HCT116 (cell line): ENCODE data around the gene PRKD3. TPM values are rescaled to one million over a fixed set of nuclear protein-coding genes. Genes with fewer than 3 reads are reported as not detected.

ENCODE experiments used
- ATAC-seq: fragments of 200-7000 bp; cut with Tn5 transposase; 2 replicates; pipeline ENCODE4 v1.9.1; 2020; ENCODE audit warnings: mild to moderate bottlenecking, moderate library complexity
- BruUV-seq: library from RNA; stranded (reverse); fragments of 400-500 nt; replicated peaks from 2 replicates; lab custom pipeline; 2021; lab: Mats Ljungman, UMichigan
- CTCF ChIA-PET: fragments of 300-600 bp; sonication (Branson Sonifier 250); formaldehyde crosslinking; loops from one replicate; lab custom pipeline; 2021; ENCODE audit warnings: antibody characterized with exemption; lab: Charles Lee
- POLR2A ChIA-PET: fragments of 300-600, 350-600 bp; sonication (Branson Sonifier 250); formaldehyde crosslinking; loops from one replicate; lab custom pipeline; 2021; ENCODE audit warnings: antibody characterized with exemption; lab: Charles Lee
- RAD21 ChIA-PET, 2 experiments: fragments of 300-600 bp; sonication (Branson Sonifier 250); formaldehyde crosslinking; loops; one replicate each; lab custom pipeline; 2023; ENCODE audit warnings: low total read pairs in 2 of 2; ENCODE audit not compliant: uncharacterized antibody in 2 of 2, unreplicated experiment in 2 of 2, low non-redundant PET in 1 of 2; lab: Charles Lee
- DNase-seq: peaks from one replicate; pipeline ENCODE4 v3.0.0-alpha.2; 2010; ENCODE audit warnings: low read depth, low spot score
- H2AFZ ChIP-seq: fragments of 200-600 bp; shearing (Covaris generic), sonication (generic); 2 replicates; pipeline ENCODE4 v1.6.1; 2017; ENCODE audit warnings: low read depth, mixed run types, mixed read lengths, antibody characterized with exemption, low read length; ENCODE audit not compliant: poor library complexity, severe bottlenecking
- H3K27ac ChIP-seq: 2 replicates; pipeline ENCODE4 v1.5.1; 2012; ENCODE audit warnings: low read depth, low read length
- H3K27me3 ChIP-seq: fragments of 200-600 bp; sonication (generic); 2 replicates; pipeline ENCODE4 v1.6.1; 2016; ENCODE audit warnings: mixed run types, low read length, mixed read lengths; ENCODE audit not compliant: insufficient read depth
- H3K36me3 ChIP-seq, 2 experiments: fragments of 200-500 bp in 1 of 2; fragments of 200-600 bp in 1 of 2; sonication (Bioruptor generic) in 1 of 2; sonication (generic) in 1 of 2; 2 replicates each; pipeline versions ENCODE4 v1.5.1 to v1.6.1; 2014 to 2016; ENCODE audit warnings: low read length in 2 of 2, inconsistent platforms in 1 of 2, mixed read lengths in 1 of 2, mixed run types in 1 of 2; ENCODE audit not compliant: insufficient read depth in 2 of 2, control insufficient read depth in 1 of 2
- H3K4me1 ChIP-seq, 2 experiments: fragments of 200-600 bp in 1 of 2; sonication (generic) in 1 of 2; 2 replicates each; pipeline versions ENCODE4 v1.5.1 to v1.6.1; 2012 to 2017; ENCODE audit warnings: low read length in 2 of 2, inconsistent platforms in 1 of 2, mild to moderate bottlenecking in 1 of 2, mixed read lengths in 1 of 2, mixed run types in 1 of 2, moderate library complexity in 1 of 2; ENCODE audit not compliant: insufficient read depth in 2 of 2, control insufficient read depth in 1 of 2
- H3K4me2 ChIP-seq: fragments of 200-600 bp; sonication (generic); 2 replicates; pipeline ENCODE4 v1.6.1; 2017; ENCODE audit warnings: mixed run types, low read length, mixed read lengths
- H3K4me3 ChIP-seq, 2 experiments: fragments of 200-600 bp in 1 of 2; sonication (generic) in 1 of 2; replicated peaks in 1 of 2; 2 replicates each; pipeline ENCODE4 v1.5.1; 2011 to 2016; ENCODE audit warnings: low read length in 2 of 2, control low read depth in 1 of 2, low read depth in 1 of 2, mild to moderate bottlenecking in 1 of 2, mixed read lengths in 1 of 2, mixed run types in 1 of 2
- H3K79me2 ChIP-seq: fragments of 200-600 bp; sonication (generic); 2 replicates; pipeline ENCODE4 v1.6.1; 2017; ENCODE audit warnings: mild to moderate bottlenecking, mixed run types, low read length, moderate library complexity, mixed read lengths; ENCODE audit not compliant: insufficient read depth
- H3K9ac ChIP-seq: fragments of 200-600 bp; sonication (generic); 2 replicates; pipeline ENCODE4 v1.6.1; 2016; ENCODE audit warnings: low read length, mixed read lengths
- H3K9me2 ChIP-seq: fragments of 200-600 bp; sonication (generic), shearing (Covaris generic); 2 replicates; pipeline ENCODE4 v1.6.1; 2017; ENCODE audit warnings: mixed run types, mild to moderate bottlenecking, moderate library complexity; ENCODE audit not compliant: insufficient read depth
- H3K9me3 ChIP-seq, 2 experiments: fragments of 200-500 bp in 1 of 2; fragments of 200-600 bp in 1 of 2; sonication (Bioruptor generic) in 1 of 2; sonication (generic) in 1 of 2; 2 replicates each; pipeline ENCODE4 v1.6.1; 2014 to 2017; ENCODE audit warnings: low read length in 2 of 2, mixed read lengths in 2 of 2, inconsistent platforms in 1 of 2, low read depth in 1 of 2, mild to moderate bottlenecking in 1 of 2, mixed run types in 1 of 2, moderate library complexity in 1 of 2; ENCODE audit not compliant: control insufficient read depth in 1 of 2, insufficient read depth in 1 of 2
- H4K20me1 ChIP-seq: fragments of 200-600 bp; sonication (generic), shearing (Covaris generic); 2 replicates; pipeline ENCODE4 v1.6.1; 2017; ENCODE audit warnings: mixed run types, mild to moderate bottlenecking, moderate library complexity; ENCODE audit not compliant: insufficient read depth
- ATF3 ChIP-seq: IDR thresholded peaks from 2 replicates; pipeline ENCODE4 v1.6.1; 2012
- EGR1 ChIP-seq: IDR thresholded peaks from 2 replicates; pipeline ENCODE4 v1.6.1; 2012; ENCODE audit warnings: low read depth
- EZH2phosphoT487 ChIP-seq: fragments of 200-600 bp; IDR thresholded peaks from 2 replicates; pipeline ENCODE4 v1.6.1; 2018; ENCODE audit warnings: antibody characterized with exemption, borderline replicate concordance
- FOSL1 ChIP-seq: IDR thresholded peaks from 2 replicates; pipeline ENCODE4 v1.6.1; 2012; ENCODE audit warnings: low read depth
- JUND ChIP-seq: IDR thresholded peaks from 2 replicates; pipeline ENCODE4 v1.6.1; 2012
- REST ChIP-seq: IDR thresholded peaks from 2 replicates; pipeline ENCODE4 v1.6.1; 2012; ENCODE audit warnings: low read depth
- SRF ChIP-seq: IDR thresholded peaks from 2 replicates; pipeline ENCODE4 v1.6.1; 2012; ENCODE audit warnings: low read depth
- YY1 ChIP-seq: IDR thresholded peaks from 2 replicates; pipeline ENCODE4 v1.6.1; 2011; ENCODE audit warnings: low read length, low read depth, moderate library complexity, mild to moderate bottlenecking; ENCODE audit not compliant: insufficient replicate concordance; ENCODE audit errors: extremely low read depth
- ZFX ChIP-seq: fragments of 450-650 bp; IDR thresholded peaks from 2 replicates; pipeline ENCODE4 v1.6.1; 2017
- ZNF274 ChIP-seq: fragments of 200-500 bp; sonication (Bioruptor generic); IDR thresholded peaks from 2 replicates; pipeline ENCODE4 v1.6.1; 2014; ENCODE audit warnings: mild to moderate bottlenecking, low read depth, low read length, inconsistent platforms
- intact Hi-C: fragments of 100-400 bp; cut with micrococcal nuclease; formaldehyde crosslinking; loops from 2 replicates; pipeline ENCODE4 v1.10.0; 2022
- total RNA-seq: library from RNA; stranded (reverse); gene quantifications from one replicate; pipeline ENCODE4 v1.2.1, GENCODE V29; 2021; ENCODE audit not compliant: unreplicated experiment
- TF ChIP-seq, protein P1 (sequence below): IDR thresholded peaks from 2 replicates; pipeline ENCODE4 v1.6.1; 2012
- TF ChIP-seq, protein P2 (sequence below): IDR thresholded peaks from 2 replicates; pipeline ENCODE4 v1.6.1; 2011; ENCODE audit warnings: mild to moderate bottlenecking, low read length, moderate library complexity; ENCODE audit not compliant: insufficient replicate concordance; ENCODE audit errors: extremely low read depth
- TF ChIP-seq, protein P3 (sequence below), 3 experiments: fragments of 200-600 bp in 1 of 3; sonication (generic) in 1 of 3; IDR thresholded peaks in 2 of 3; conservative IDR thresholded peaks in 1 of 3; 2 replicates each; pipeline ENCODE4 v1.5.1; 2012 to 2017; ENCODE audit warnings: low read depth in 2 of 3, low read length in 2 of 3, antibody characterized with exemption in 1 of 3, borderline replicate concordance in 1 of 3, control low read depth in 1 of 3, mild to moderate bottlenecking in 1 of 3, mixed read lengths in 1 of 3, mixed run types in 1 of 3, moderate library complexity in 1 of 3; ENCODE audit not compliant: insufficient read depth in 1 of 3

PRKD3 gene
- total RNA-seq, 1 experiment from 2014 or later, result 13.9 TPM

DNA sequence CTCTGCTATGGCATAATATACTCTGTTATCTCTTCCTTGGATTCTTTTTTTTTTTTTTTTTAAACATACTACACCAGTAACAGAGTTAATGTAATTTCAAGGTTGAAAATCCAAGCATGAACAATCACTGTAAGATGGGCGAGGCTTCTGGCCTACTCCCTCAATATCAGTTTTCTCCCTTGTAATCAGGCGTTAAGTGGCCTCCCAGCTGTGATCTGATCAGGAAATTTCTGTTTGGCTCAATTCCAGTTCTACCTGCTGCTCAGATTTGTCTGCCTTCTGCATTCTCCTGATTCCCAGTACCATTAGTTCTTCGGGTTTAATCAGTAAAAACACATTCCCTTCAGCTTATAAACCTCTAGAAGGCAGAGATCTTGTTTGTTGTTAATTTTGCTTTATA lies 18.6 kb downstream of the PRKD3 start:
- H4K20me1 ChIP-seq, result no peaks in the 10 kb centered on the region
- H3K9me2 ChIP-seq, result no peaks in the 10 kb centered on the region
- H3K4me1 ChIP-seq, result peaks cover 0 to 23% of the 10 kb centered on the region in 2 experiments; a peak in 2 of 4 replicates
- H3K79me2 ChIP-seq, result no peaks in the 10 kb centered on the region; the same call in 1 of the 2 replicates
- BruUV-seq, result no TSS peak
- H3K36me3 ChIP-seq, result no peaks in the 10 kb centered on the region
- no peak overlapping the region for H3K9ac ChIP-seq
- no peak overlapping the region for H2AFZ ChIP-seq
- CTCF ChIA-PET, result no interaction called here
- TF ChIP-seq ZFX (no peak), FOSL1 (no peak), JUND (no peak), SRF (no peak), REST (no peak), ZNF274 (no peak), EZH2phosphoT487 (no peak), EGR1 (no peak), ATF3 (no peak), YY1 (no peak)
- TF ChIP-seq, protein P1, sequence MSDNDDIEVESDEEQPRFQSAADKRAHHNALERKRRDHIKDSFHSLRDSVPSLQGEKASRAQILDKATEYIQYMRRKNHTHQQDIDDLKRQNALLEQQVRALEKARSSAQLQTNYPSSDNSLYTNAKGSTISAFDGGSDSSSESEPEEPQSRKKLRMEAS, result no peak
- TF ChIP-seq, protein P2, sequence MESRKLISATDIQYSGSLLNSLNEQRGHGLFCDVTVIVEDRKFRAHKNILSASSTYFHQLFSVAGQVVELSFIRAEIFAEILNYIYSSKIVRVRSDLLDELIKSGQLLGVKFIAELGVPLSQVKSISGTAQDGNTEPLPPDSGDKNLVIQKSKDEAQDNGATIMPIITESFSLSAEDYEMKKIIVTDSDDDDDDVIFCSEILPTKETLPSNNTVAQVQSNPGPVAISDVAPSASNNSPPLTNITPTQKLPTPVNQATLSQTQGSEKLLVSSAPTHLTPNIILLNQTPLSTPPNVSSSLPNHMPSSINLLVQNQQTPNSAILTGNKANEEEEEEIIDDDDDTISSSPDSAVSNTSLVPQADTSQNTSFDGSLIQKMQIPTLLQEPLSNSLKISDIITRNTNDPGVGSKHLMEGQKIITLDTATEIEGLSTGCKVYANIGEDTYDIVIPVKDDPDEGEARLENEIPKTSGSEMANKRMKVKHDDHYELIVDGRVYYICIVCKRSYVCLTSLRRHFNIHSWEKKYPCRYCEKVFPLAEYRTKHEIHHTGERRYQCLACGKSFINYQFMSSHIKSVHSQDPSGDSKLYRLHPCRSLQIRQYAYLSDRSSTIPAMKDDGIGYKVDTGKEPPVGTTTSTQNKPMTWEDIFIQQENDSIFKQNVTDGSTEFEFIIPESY, result no peak
- TF ChIP-seq, protein P3, sequence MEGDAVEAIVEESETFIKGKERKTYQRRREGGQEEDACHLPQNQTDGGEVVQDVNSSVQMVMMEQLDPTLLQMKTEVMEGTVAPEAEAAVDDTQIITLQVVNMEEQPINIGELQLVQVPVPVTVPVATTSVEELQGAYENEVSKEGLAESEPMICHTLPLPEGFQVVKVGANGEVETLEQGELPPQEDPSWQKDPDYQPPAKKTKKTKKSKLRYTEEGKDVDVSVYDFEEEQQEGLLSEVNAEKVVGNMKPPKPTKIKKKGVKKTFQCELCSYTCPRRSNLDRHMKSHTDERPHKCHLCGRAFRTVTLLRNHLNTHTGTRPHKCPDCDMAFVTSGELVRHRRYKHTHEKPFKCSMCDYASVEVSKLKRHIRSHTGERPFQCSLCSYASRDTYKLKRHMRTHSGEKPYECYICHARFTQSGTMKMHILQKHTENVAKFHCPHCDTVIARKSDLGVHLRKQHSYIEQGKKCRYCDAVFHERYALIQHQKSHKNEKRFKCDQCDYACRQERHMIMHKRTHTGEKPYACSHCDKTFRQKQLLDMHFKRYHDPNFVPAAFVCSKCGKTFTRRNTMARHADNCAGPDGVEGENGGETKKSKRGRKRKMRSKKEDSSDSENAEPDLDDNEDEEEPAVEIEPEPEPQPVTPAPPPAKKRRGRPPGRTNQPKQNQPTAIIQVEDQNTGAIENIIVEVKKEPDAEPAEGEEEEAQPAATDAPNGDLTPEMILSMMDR (IDR thresholded peaks at IDR 0.05 in 2 of 3, conservative IDR thresholded peaks at IDR 0.05 in 1 of 3; ENCODE audit: borderline replicate concordance in 1 of 3, insufficient read depth in 1 of 3, low read depth in 2 of 3, low read length in 2 of 3), result no peak
- RAD21 ChIA-PET, result no interaction called here
- no peaks in the 10 kb centered on the region for H3K9me3 ChIP-seq
- DNase-seq, result no peak
- no peaks in the 10 kb centered on the region for H3K27me3 ChIP-seq
- H3K4me3 ChIP-seq, result no peak overlapping the region
- POLR2A ChIA-PET, result no interaction called here
- no peak overlapping the region for H3K27ac ChIP-seq
- ATAC-seq, result no peak
- H3K4me2 ChIP-seq, result no peak overlapping the region
- intact Hi-C loops, result no loop called here
